ENCODE measurements around the gene PEF1.

PEF1 gene

DNA sequence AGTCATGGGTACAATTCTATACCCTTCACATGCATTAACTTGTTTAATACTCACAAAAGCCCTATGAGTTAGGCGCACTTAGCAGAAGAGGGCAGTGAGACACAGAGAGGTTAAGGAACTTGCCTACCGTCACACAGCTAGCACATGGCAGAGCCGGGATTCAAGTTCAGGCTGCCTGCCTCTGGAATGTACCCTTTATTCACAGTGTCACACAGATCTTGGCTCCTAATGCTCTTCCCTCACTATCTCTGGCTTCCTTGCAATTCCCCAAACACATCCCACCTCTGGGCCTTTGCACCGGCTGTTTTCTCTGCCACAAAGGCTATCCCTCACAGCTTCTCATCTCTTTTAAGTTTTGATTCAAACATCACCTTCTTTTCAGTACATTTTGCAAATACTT is 34.0 kb upstream of the PEF1 start:
- H3K4me3 ChIP-seq (ENCODE audit: low read depth, low read length) = no peak overlapping the region
- TF ChIP-seq, protein P1, sequence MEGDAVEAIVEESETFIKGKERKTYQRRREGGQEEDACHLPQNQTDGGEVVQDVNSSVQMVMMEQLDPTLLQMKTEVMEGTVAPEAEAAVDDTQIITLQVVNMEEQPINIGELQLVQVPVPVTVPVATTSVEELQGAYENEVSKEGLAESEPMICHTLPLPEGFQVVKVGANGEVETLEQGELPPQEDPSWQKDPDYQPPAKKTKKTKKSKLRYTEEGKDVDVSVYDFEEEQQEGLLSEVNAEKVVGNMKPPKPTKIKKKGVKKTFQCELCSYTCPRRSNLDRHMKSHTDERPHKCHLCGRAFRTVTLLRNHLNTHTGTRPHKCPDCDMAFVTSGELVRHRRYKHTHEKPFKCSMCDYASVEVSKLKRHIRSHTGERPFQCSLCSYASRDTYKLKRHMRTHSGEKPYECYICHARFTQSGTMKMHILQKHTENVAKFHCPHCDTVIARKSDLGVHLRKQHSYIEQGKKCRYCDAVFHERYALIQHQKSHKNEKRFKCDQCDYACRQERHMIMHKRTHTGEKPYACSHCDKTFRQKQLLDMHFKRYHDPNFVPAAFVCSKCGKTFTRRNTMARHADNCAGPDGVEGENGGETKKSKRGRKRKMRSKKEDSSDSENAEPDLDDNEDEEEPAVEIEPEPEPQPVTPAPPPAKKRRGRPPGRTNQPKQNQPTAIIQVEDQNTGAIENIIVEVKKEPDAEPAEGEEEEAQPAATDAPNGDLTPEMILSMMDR (IDR thresholded peaks at IDR 0.05; ENCODE audit: borderline replicate concordance, insufficient read depth, low read depth, low read length) = no peak

DNA sequence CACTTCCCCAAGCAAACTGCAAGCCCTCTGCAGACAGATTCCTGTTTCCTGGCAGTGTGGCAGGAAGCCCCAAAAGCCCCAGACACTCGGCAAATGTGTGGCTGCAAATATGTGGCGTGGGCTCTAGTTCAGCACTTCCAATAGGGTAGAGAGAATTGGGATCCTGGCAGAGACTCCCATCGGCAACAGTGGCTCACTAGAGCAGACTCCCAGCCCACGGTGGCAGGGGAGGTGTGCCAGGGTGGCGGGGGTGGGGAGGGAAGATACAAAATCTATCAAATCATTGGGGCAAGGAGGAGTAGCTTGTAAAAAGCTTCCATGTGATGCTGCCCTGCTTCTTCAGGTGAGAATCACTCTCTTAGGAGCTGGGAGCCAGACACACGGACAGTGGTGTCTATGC is 33.3 kb upstream of the PEF1 start:
- TF ChIP-seq, protein P1 (IDR thresholded peaks at IDR 0.05; ENCODE audit: borderline replicate concordance, insufficient read depth, low read depth, low read length) = no peak
- no peak overlapping the region for H3K4me3 ChIP-seq (ENCODE audit: low read depth, low read length)

- TF ChIP-seq, protein P1 (IDR thresholded peaks at IDR 0.05; ENCODE audit: borderline replicate concordance, insufficient read depth, low read depth, low read length) = no peak
- H3K4me3 ChIP-seq (ENCODE audit: low read depth, low read length) = no peak overlapping the region
Measured at GRCh38 chr1:31677401-31677800, 32.7 kb upstream of the PEF1 start.

- TF ChIP-seq, protein P1 (IDR thresholded peaks at IDR 0.05; ENCODE audit: borderline replicate concordance, insufficient read depth, low read depth, low read length) = no peak
- H3K4me3 ChIP-seq (ENCODE audit: low read depth, low read length) = no peak overlapping the region
Measured at GRCh38 chr1:31675756-31676155, 31.1 kb upstream of the PEF1 start.

DNA sequence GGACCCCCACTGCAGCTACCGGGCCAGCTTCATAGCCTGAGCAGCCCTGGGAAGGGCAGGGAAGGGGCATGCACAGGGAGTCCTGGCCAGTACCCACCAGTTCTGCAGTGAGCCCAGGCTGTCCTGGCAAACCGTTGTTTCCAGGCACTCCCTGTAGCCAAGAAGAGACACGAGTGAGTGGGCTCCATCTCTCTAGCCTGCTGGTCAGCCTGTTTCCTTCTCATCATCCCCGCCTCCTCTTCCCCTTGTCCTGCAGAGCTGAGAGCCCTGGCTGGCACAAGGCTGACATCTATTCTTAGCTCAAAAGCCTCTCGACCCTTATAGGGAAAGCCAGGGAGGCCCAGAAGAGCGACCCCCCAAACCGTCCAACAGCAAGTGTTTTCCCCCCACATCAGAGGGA is 30.5 kb upstream of the PEF1 start:
- TF ChIP-seq, protein P1 (IDR thresholded peaks at IDR 0.05; ENCODE audit: borderline replicate concordance, insufficient read depth, low read depth, low read length) = no peak
- H3K4me3 ChIP-seq (ENCODE audit: low read depth, low read length) = no peak overlapping the region

GRCh38 chr1:31674626-31675025 is 29.9 kb upstream of the PEF1 start:
- TF ChIP-seq, protein P1 (IDR thresholded peaks at IDR 0.05; ENCODE audit: borderline replicate concordance, insufficient read depth, low read depth, low read length) = no peak
- no peak overlapping the region for H3K4me3 ChIP-seq (ENCODE audit: low read depth, low read length)

GRCh38 chr1:31673433-31673832 is 28.8 kb upstream of the PEF1 start:
- TF ChIP-seq, protein P1 (IDR thresholded peaks at IDR 0.05; ENCODE audit: borderline replicate concordance, insufficient read depth, low read depth, low read length) = no peak
- H3K4me3 ChIP-seq (ENCODE audit: low read depth, low read length) = no peak overlapping the region

Measured in GM12875 (cell line).